ENCODE data around the gene UBE3D. TPM values are rescaled to one million over a fixed set of nuclear protein-coding genes. Genes with fewer than 3 reads are reported as not detected.

UBE3D gene
- total RNA-seq, 3 donors from 2014 or later (not counting 1 experiment from before 2014, with no cell fraction given): 6.6 to 7.9 (median 7.2) TPM

- TF ChIP-seq, protein P1, sequence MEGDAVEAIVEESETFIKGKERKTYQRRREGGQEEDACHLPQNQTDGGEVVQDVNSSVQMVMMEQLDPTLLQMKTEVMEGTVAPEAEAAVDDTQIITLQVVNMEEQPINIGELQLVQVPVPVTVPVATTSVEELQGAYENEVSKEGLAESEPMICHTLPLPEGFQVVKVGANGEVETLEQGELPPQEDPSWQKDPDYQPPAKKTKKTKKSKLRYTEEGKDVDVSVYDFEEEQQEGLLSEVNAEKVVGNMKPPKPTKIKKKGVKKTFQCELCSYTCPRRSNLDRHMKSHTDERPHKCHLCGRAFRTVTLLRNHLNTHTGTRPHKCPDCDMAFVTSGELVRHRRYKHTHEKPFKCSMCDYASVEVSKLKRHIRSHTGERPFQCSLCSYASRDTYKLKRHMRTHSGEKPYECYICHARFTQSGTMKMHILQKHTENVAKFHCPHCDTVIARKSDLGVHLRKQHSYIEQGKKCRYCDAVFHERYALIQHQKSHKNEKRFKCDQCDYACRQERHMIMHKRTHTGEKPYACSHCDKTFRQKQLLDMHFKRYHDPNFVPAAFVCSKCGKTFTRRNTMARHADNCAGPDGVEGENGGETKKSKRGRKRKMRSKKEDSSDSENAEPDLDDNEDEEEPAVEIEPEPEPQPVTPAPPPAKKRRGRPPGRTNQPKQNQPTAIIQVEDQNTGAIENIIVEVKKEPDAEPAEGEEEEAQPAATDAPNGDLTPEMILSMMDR (IDR thresholded peaks at IDR 0.05): no peak
- Mint-ChIP-seq H3K4me1 (no peaks in the 10 kb centered on the region), H3K4me3 (no peak overlapping the region), H3K36me3 (no peaks in the 10 kb centered on the region), H3K9me3 (no peaks in the 10 kb centered on the region), H3K27ac (no peak overlapping the region), H3K27me3 (ENCODE audit: low read depth in 2 of 2) (no peaks in the 10 kb centered on the region)
- ATAC-seq (no peak), DNase-seq (no peak)
- Histone ChIP-seq H3K27me3 (ENCODE audit: control insufficient read depth, insufficient read depth, low read length) (no peaks in the 10 kb centered on the region), H3K4me3 (ENCODE audit: low read length) (no peak overlapping the region), H3K9me3 (ENCODE audit: control insufficient read depth, insufficient read depth, low read length) (no peaks in the 10 kb centered on the region), H3K36me3 (ENCODE audit: control insufficient read depth, insufficient read depth, low read length) (peaks cover 7% of the 10 kb centered on the region), H3K4me1 (ENCODE audit: control insufficient read depth, insufficient read depth, low read length) (no peaks in the 10 kb centered on the region), H3K27ac (ENCODE audit: low read length) (no peak overlapping the region)
- intact Hi-C loops (cut with micrococcal nuclease): no loop called here
- 97% methylated on average over 3 of the region's 3 CpGs for WGBS (ENCODE audit: insufficient coverage)
Observed at GRCh38 chr6:83053678-83054077, 12.0 kb downstream of the UBE3D start.

DNA sequence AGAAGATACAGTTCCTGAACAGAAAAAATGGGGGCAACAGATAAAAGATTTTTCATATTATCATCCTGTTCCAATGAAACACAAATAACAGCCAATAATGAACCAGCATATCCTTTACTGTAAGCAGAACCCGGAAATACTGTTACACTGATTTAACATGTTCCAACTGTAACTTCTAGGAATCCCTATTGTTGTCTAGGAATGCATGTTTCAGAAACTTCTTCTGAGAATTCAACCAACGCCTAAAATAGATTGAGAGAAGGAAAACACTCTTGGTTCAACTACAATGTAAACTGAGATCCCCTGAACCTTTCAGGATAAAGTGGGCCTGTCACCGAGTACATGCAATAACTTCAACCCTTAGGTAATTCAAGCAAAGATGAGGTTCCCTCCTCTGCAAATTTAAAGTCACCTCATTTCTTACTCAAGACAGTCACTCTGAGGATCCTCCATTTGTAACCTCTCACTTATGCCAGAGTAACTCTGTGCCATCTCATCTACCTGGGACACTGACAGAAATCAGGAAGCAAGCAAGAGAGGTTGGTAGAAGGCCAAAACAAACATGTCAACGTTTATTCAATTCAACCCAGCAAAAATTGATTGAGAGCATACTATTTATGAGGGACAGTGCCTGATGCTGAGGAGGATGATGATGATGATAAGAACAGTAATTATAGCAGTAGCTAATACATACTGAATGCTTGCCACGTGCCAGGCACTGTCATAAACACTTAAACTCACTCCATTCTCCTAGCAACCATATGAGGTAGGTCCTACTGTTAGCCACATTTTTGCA is 14.1 kb downstream of the UBE3D start:
- intact Hi-C loops (cut with micrococcal nuclease): no loop called here
- TF ChIP-seq, protein P1 (IDR thresholded peaks at IDR 0.05): no peak

GRCh38 chr6:83047065-83047754 is 18.4 kb downstream of the UBE3D start:
- WGBS (ENCODE audit: insufficient coverage): 93% methylated on average over 7 of the region's 7 CpGs
- Mint-ChIP-seq H3K9me3 (no peaks in the 10 kb centered on the region), H3K4me3 (no peak overlapping the region), H3K27me3 (ENCODE audit: low read depth in 2 of 2) (no peaks in the 10 kb centered on the region), H3K4me1 (no peaks in the 10 kb centered on the region), H3K27ac (no peak overlapping the region), H3K36me3 (no peaks in the 10 kb centered on the region)
- ATAC-seq (no peak), DNase-seq (no peak)
- H3K27me3 ChIP-seq (ENCODE audit: control insufficient read depth, insufficient read depth, low read length): no peaks in the 10 kb centered on the region
- H3K9me3 ChIP-seq (ENCODE audit: control insufficient read depth, insufficient read depth, low read length): no peaks in the 10 kb centered on the region
- H3K4me1 ChIP-seq (ENCODE audit: control insufficient read depth, insufficient read depth, low read length): no peaks in the 10 kb centered on the region
- no peaks in the 10 kb centered on the region for H3K36me3 ChIP-seq (ENCODE audit: control insufficient read depth, insufficient read depth, low read length)
- H3K27ac ChIP-seq (ENCODE audit: low read length): no peak overlapping the region
- intact Hi-C loops (cut with micrococcal nuclease): no loop called here
- TF ChIP-seq, protein P1 (IDR thresholded peaks at IDR 0.05): no peak
- no peak overlapping the region for H3K4me3 ChIP-seq (ENCODE audit: low read length)

More for the DNA sequence above, 14.1 kb downstream of the UBE3D start:
- H3K27ac ChIP-seq (ENCODE audit: low read length): no peak overlapping the region
- H3K4me1 ChIP-seq (ENCODE audit: control insufficient read depth, insufficient read depth, low read length): no peaks in the 10 kb centered on the region
- ATAC-seq (no peak), DNase-seq (no peak)
- Mint-ChIP-seq H3K9me3 (no peaks in the 10 kb centered on the region), H3K36me3 (no peaks in the 10 kb centered on the region), H3K4me1 (no peaks in the 10 kb centered on the region), H3K27ac (no peak overlapping the region), H3K27me3 (ENCODE audit: low read depth in 2 of 2) (no peaks in the 10 kb centered on the region), H3K4me3 (no peak overlapping the region)
- H3K4me3 ChIP-seq (ENCODE audit: low read length): no peak overlapping the region
- H3K27me3 ChIP-seq (ENCODE audit: control insufficient read depth, insufficient read depth, low read length): no peaks in the 10 kb centered on the region
- 81% methylated on average over 5 of the region's 5 CpGs for WGBS (ENCODE audit: insufficient coverage)
- no peaks in the 10 kb centered on the region for H3K36me3 ChIP-seq (ENCODE audit: control insufficient read depth, insufficient read depth, low read length)
- no peaks in the 10 kb centered on the region for H3K9me3 ChIP-seq (ENCODE audit: control insufficient read depth, insufficient read depth, low read length)
